Measurements from ENCODE around the gene PNPLA1.

PNPLA1 gene

GRCh38 chr6:36340306-36340617 lies 70.4 kb downstream of the PNPLA1 start:
- Histone ChIP-seq H3K4me1 (ENCODE audit: control insufficient read depth, insufficient read depth, low read length) (no peaks in the 10 kb centered on the region), H3K36me3 (ENCODE audit: control insufficient read depth in 2 of 2, insufficient read depth in 1 of 2, low read length in 2 of 2) (no peaks in the 10 kb centered on the region), H3K4me3 (ENCODE audit: low read depth, low read length) (no peak overlapping the region), H3K9me3 (ENCODE audit: control insufficient read depth, insufficient read depth, low read depth, low read length) (no peaks in the 10 kb centered on the region), H3K27ac (ENCODE audit: extremely low read depth, low read depth, low read length) (no peak overlapping the region)
- CTCF ChIA-PET: interaction anchor here (0.6 to 17.7 kb wide), 21 partner anchors 9 to 443 kb away, joined by 3 to 234 read pairs (median 5); no protein-coding TSS in a partner anchor
- POLR2A ChIA-PET: interaction anchor here (1.4 kb wide), 1 partner anchor 11 kb away, joined by 5 read pairs; no protein-coding TSS in a partner anchor
- 0 out of 2 replicates have a peak, but pooled peaks have one; percentile 10 for TF ChIP-seq ZFHX2 (tag by site-specific recombination; conservative IDR thresholded peaks at IDR 0.05)
- no peak for TF ChIP-seq ZNF624 (tag by site-specific recombination; IDR thresholded peaks at IDR 0.05)

- CTCF ChIA-PET: interaction anchor here (0.6 to 17.7 kb wide), 46 partner anchors 9 to 489 kb away, joined by 3 to 234 read pairs (median 4); partner anchors contain the start of gene MAPK14
Measured at GRCh38 chr6:36340618-36341454, 71.0 kb downstream of the PNPLA1 start.

More at GRCh38 chr6:36340618-36341454, 71.0 kb downstream of the PNPLA1 start:
- H3K9me3 ChIP-seq (ENCODE audit: control insufficient read depth, insufficient read depth, low read depth, low read length): no peaks in the 10 kb centered on the region
- H3K36me3 ChIP-seq (ENCODE audit: control insufficient read depth in 2 of 2, insufficient read depth in 1 of 2, low read length in 2 of 2): no peaks in the 10 kb centered on the region
- H3K4me1 ChIP-seq (ENCODE audit: control insufficient read depth, insufficient read depth, low read length): no peaks in the 10 kb centered on the region
- POLR2A ChIA-PET: interaction anchor here (0.6 to 1.4 kb wide), 2 partner anchors 10 to 192 kb away, joined by 3 to 5 read pairs; no protein-coding TSS in a partner anchor
- no peak overlapping the region for H3K4me3 ChIP-seq (ENCODE audit: low read depth, low read length)
- TF ChIP-seq ZNF654 (tag by site-specific recombination; IDR thresholded peaks at IDR 0.05; ENCODE audit: low read depth) (peak; percentile 15; the same call in 1 of the 2 replicates), HOXC10 (CRISPR knock-in tag; IDR thresholded peaks at IDR 0.05) (0 out of 2 replicates have a peak, but pooled peaks have one; percentile 61), ZNF335 (tag by site-specific recombination; conservative IDR thresholded peaks at IDR 0.05) (peak; percentile 68; the same call in 1 of the 2 replicates), YY1 (tag by site-specific recombination; IDR thresholded peaks at IDR 0.05) (peak; percentile 82), CTCF (tag by site-specific recombination; IDR thresholded peaks at IDR 0.05) (peak; percentile 77), PATZ1 (tag by site-specific recombination; IDR thresholded peaks at IDR 0.05) (peak; percentile 44), ZBTB17 (tag by site-specific recombination; IDR thresholded peaks at IDR 0.05) (peak; percentile 17; the same call in 1 of the 2 replicates), ZSCAN18 (tag by site-specific recombination; IDR thresholded peaks at IDR 0.05) (no peak), ZNF394 (tag by site-specific recombination; IDR thresholded peaks at IDR 0.05; ENCODE audit: borderline replicate concordance) (0 out of 2 replicates have a peak, but pooled peaks have one; percentile 21), ZNF777 (tag by site-specific recombination; IDR thresholded peaks at IDR 0.05; ENCODE audit: borderline replicate concordance) (0 out of 2 replicates have a peak, but pooled peaks have one; percentile 47), ZNF239 (tag by site-specific recombination; IDR thresholded peaks at IDR 0.05) (no peak), ZNF2 (tag by site-specific recombination; IDR thresholded peaks at IDR 0.05) (peak; percentile 50), ZNF280D (tag by site-specific recombination; IDR thresholded peaks at IDR 0.05) (0 out of 2 replicates have a peak, but pooled peaks have one; percentile 14), ZNF221 (tag by site-specific recombination; IDR thresholded peaks at IDR 0.05; ENCODE audit: borderline replicate concordance) (no peak), ZNF660 (tag by site-specific recombination; IDR thresholded peaks at IDR 0.05) (peak; percentile 63; the same call in 1 of the 2 replicates), SCRT2 (tag by site-specific recombination; IDR thresholded peaks at IDR 0.05) (no peak), SP7 (tag by site-specific recombination; IDR thresholded peaks at IDR 0.05) (peak; percentile 44), PRDM1 (tag by site-specific recombination; IDR thresholded peaks at IDR 0.05) (no peak), PBX3 (CRISPR knock-in tag; IDR thresholded peaks at IDR 0.05) (peak; percentile 82; the same call in 1 of the 2 replicates), ZNF391 (tag by site-specific recombination; IDR thresholded peaks at IDR 0.05; ENCODE audit: borderline replicate concordance, low read depth) (0 out of 2 replicates have a peak, but pooled peaks have one; percentile 5)
- no peak overlapping the region for H3K27ac ChIP-seq (ENCODE audit: extremely low read depth, low read depth, low read length)

All from HEK293 (cell line).